ENCODE results near the gene TAS2R1. TPM values are rescaled to one million over a fixed set of nuclear protein-coding genes. Genes with fewer than 3 reads are reported as not detected.

Gene TAS2R1, protein sequence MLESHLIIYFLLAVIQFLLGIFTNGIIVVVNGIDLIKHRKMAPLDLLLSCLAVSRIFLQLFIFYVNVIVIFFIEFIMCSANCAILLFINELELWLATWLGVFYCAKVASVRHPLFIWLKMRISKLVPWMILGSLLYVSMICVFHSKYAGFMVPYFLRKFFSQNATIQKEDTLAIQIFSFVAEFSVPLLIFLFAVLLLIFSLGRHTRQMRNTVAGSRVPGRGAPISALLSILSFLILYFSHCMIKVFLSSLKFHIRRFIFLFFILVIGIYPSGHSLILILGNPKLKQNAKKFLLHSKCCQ
- total RNA-seq, result not detected in 2 replicates

DNA sequence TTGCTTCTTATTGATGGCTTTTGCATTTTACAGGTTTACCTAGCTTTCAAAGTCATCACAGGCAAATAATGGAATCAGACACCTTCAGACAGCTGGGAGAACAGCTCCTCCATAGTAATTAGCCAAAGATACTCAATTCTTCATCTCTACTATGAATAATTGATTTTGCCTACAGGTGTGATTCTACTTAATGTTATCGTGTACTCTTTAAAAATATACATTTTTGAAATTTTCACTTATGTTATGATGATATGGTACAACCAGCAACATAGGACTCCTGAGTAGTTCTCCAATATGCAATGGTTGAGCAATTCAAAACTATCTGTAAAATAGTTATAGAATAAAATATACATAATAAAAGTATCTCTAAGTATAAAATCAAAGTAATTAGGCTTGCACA, at the start of gene TAS2R1:
TAS2R1 (minus strand) TSS at position 101 of the 400 bp plus-strand sequence. CDS start 319 bp downstream, outside the sequence.

Other genes with a start within 250 kb of the TAS2R1 start
- gene SEMA5A, start 84.3 kb downstream of the TAS2R1 start, total RNA-seq, result 0.78 and 11.0 TPM in 2 replicates